BLaER1 treated with 17β-estradiol and CSF1 and Interleukin-3, amounts not matched to agents 10 nM and 100 nM (cell line): ENCODE measurements around the gene RALGAPA2.
A peak's percentile ranks its signal among the peaks of the same experiment; 100 is the strongest.

ENCODE experiments used
- H3K27ac ChIP-seq, 11 experiments: shearing (Covaris generic); formaldehyde crosslinking; 2 replicates each; pipeline ENCODE4 v1.8.1; 2022
- H3K27me3 ChIP-seq, 11 experiments: shearing (Covaris generic); formaldehyde crosslinking; 2 replicates each; pipeline ENCODE4 v1.8.1; 2022
- H3K36me3 ChIP-seq, 11 experiments: shearing (Covaris generic); formaldehyde crosslinking; 2 replicates each; pipeline ENCODE4 v1.8.1; 2022
- H3K4me1 ChIP-seq, 10 experiments: shearing (Covaris generic); formaldehyde crosslinking; 2 replicates each; pipeline ENCODE4 v1.8.1; 2022
- H3K4me2 ChIP-seq, 11 experiments: shearing (Covaris generic); formaldehyde crosslinking; 2 replicates each; pipeline ENCODE4 v1.8.1; 2022
- H3K4me3 ChIP-seq, 10 experiments: shearing (Covaris generic); formaldehyde crosslinking; 2 replicates each; pipeline ENCODE4 v1.8.1; 2022
- H3K9ac ChIP-seq, 11 experiments: shearing (Covaris generic); formaldehyde crosslinking; 2 replicates each; pipeline ENCODE4 v1.8.1; 2022
- H3K9me3 ChIP-seq, 11 experiments: shearing (Covaris generic); formaldehyde crosslinking; replicated peaks in 1 of 11; 2 replicates each; pipeline ENCODE4 v1.8.1; 2022
- H4K20me1 ChIP-seq, 11 experiments: shearing (Covaris generic); formaldehyde crosslinking; 2 replicates each; pipeline ENCODE4 v1.8.1; 2022
- Cebpa-rat ChIP-seq, 11 experiments: shearing (Covaris generic); IDR thresholded peaks; 2 replicates each; pipeline ENCODE4 v1.8.1; 2022

RALGAPA2 gene

DNA sequence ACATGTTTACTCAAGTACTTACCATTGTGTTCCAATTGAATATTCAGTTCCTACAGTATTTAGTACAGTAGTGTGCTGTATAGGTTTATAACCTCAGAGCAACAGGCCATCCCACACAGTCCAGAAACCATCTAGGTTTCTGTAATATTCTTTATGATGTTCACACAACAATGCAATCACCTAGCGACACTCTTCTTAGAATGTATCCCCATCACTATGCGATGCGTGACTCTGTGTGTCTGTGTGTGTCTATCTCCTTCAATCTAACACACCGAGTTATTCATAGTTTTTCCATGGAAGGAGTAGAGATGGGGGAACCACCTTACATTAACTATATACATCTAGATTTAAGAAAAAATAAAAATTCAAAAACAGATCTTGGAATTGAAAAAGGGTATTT is 182.8 kb downstream of the RALGAPA2 start:
- no peak overlapping the region for H3K9ac ChIP-seq
- no peaks in the 10 kb centered on the region for H3K9me3 ChIP-seq
- H3K27ac ChIP-seq, result no peak overlapping the region
- H4K20me1 ChIP-seq, result no peaks in the 10 kb centered on the region
- peaks cover 0 to 5% (median 0%) of the 10 kb centered on the region in 10 experiments; a peak in 3 of 20 replicates for H3K4me1 ChIP-seq
- H3K4me2 ChIP-seq, result no peak overlapping the region
- H3K36me3 ChIP-seq, result peaks cover 14 to 49% (median 35%) of the 10 kb centered on the region in 11 experiments; a peak in 20 of 22 replicates
- H3K4me3 ChIP-seq, result no peak overlapping the region
- no peak for TF ChIP-seq Cebpa-rat (IDR thresholded peaks at IDR 0.05)
- no peaks in the 10 kb centered on the region for H3K27me3 ChIP-seq

DNA sequence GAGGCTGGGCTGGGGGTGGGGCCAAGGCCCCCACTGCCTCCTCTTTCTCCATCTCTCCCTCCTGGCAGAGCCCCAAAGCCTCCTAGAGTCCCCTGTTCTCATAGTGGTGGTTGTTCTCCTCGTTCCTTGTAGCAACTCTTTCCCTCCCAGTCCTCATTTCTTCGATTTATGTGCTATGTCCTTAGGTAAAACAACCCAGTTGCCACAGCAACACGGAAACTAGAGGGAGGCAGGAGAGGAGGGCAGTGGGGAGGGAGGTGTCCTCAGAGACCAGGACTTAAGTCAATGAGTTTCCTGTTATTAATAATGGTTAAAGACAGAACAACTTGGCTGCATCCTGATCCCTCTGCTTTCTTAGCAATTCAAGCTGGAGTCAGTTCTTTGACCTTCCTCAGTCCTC is 183.6 kb downstream of the RALGAPA2 start:
- H3K27me3 ChIP-seq, result no peaks in the 10 kb centered on the region
- H3K4me1 ChIP-seq, result peaks cover 0 to 5% (median 0%) of the 10 kb centered on the region in 10 experiments; a peak in 3 of 20 replicates
- H3K4me2 ChIP-seq, result 0 out of 22 replicates have a peak overlapping the region, but pooled peaks of 1 of the 11 experiments have one; percentile 7
- H3K9ac ChIP-seq, result no peak overlapping the region
- no peaks in the 10 kb centered on the region for H3K9me3 ChIP-seq
- no peak overlapping the region for H3K27ac ChIP-seq
- no peaks in the 10 kb centered on the region for H4K20me1 ChIP-seq
- peaks cover 14 to 51% (median 35%) of the 10 kb centered on the region in 11 experiments; a peak in 20 of 22 replicates for H3K36me3 ChIP-seq
- TF ChIP-seq Cebpa-rat (IDR thresholded peaks at IDR 0.05), result no peak
- H3K4me3 ChIP-seq, result no peak overlapping the region

DNA sequence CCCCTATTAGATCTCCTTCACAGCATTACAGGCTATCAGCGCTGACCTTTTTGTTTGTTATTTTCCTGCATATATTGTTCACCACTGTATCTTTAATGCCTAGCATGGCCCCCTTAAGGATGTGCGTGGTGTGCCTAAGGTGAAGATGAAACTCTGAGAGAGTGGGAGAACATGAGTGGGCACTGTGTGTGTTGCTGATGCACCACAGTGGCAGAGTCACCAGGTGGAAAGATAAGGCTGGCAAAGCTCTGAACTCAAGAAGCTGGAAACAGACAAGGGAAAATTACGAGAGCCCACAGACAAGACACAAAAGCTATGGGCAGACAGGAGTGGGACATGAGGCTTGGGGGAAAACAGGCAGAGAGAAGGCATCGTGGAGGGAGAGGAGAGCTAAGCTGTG is 184.8 kb downstream of the RALGAPA2 start:
- Histone ChIP-seq H3K4me3 (no peak overlapping the region), H3K27me3 (no peaks in the 10 kb centered on the region), H3K4me2 (no peak overlapping the region), H3K9me3 (no peaks in the 10 kb centered on the region), H4K20me1 (no peaks in the 10 kb centered on the region), H3K4me1 (peaks cover 0 to 5% (median 0%) of the 10 kb centered on the region in 10 experiments; a peak in 3 of 20 replicates), H3K27ac (no peak overlapping the region), H3K36me3 (peaks cover 14 to 52% (median 35%) of the 10 kb centered on the region in 11 experiments; a peak in 20 of 22 replicates), H3K9ac (no peak overlapping the region)
- no peak for TF ChIP-seq Cebpa-rat (IDR thresholded peaks at IDR 0.05)

DNA sequence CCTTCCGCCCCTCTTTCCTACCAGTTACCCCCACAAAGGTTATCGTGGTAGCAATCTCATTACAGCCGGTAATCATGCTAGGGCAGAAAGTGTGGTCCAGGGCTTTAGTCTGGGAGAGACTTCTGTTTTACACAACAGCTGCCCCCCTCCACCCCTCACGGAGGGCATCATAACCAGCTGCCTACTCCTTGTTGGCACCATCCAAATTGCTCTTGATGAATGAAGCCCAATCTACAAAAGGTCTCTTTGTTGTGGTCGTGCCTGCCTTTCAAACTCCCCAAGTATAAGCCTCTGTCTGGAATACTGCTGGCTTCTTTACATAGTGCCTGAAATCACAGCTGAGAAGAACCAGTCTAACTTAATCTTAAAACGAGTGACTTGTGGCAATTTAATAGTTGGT is 186.7 kb downstream of the RALGAPA2 start:
- peaks cover 5 to 48% (median 31%) of the 10 kb centered on the region in 11 experiments; a peak in 20 of 22 replicates for H3K36me3 ChIP-seq
- H3K9ac ChIP-seq, result no peak overlapping the region
- TF ChIP-seq Cebpa-rat (IDR thresholded peaks at IDR 0.05), result no peak
- no peak overlapping the region for H3K4me2 ChIP-seq
- H3K27me3 ChIP-seq, result no peaks in the 10 kb centered on the region
- no peak overlapping the region for H3K4me3 ChIP-seq
- H3K27ac ChIP-seq, result no peak overlapping the region
- H3K4me1 ChIP-seq, result peaks cover 0 to 5% (median 0%) of the 10 kb centered on the region in 10 experiments; a peak in 3 of 20 replicates
- no peaks in the 10 kb centered on the region for H4K20me1 ChIP-seq
- no peaks in the 10 kb centered on the region for H3K9me3 ChIP-seq

GRCh38 chr20:20525214-20525613 is 187.2 kb downstream of the RALGAPA2 start:
- Histone ChIP-seq H3K9ac (no peak overlapping the region), H4K20me1 (no peaks in the 10 kb centered on the region), H3K27ac (no peak overlapping the region), H3K9me3 (no peaks in the 10 kb centered on the region), H3K4me2 (no peak overlapping the region), H3K27me3 (no peaks in the 10 kb centered on the region), H3K4me1 (peaks cover 0 to 5% (median 0%) of the 10 kb centered on the region in 10 experiments; a peak in 3 of 20 replicates), H3K36me3 (peaks cover 4 to 48% (median 31%) of the 10 kb centered on the region in 11 experiments; a peak in 20 of 22 replicates), H3K4me3 (no peak overlapping the region)
- no peak for TF ChIP-seq Cebpa-rat (IDR thresholded peaks at IDR 0.05)

- H3K4me3 ChIP-seq, result no peak overlapping the region
- no peak overlapping the region for H3K4me2 ChIP-seq
- no peak overlapping the region for H3K9ac ChIP-seq
- H4K20me1 ChIP-seq, result no peaks in the 10 kb centered on the region
- TF ChIP-seq Cebpa-rat (IDR thresholded peaks at IDR 0.05), result no peak
- peaks cover 0 to 5% (median 0%) of the 10 kb centered on the region in 10 experiments; a peak in 3 of 20 replicates for H3K4me1 ChIP-seq
- no peaks in the 10 kb centered on the region for H3K9me3 ChIP-seq
- no peaks in the 10 kb centered on the region for H3K27me3 ChIP-seq
- H3K36me3 ChIP-seq, result peaks cover 8 to 48% (median 31%) of the 10 kb centered on the region in 11 experiments
- H3K27ac ChIP-seq, result no peak overlapping the region
Measured at GRCh38 chr20:20524756-20525155, 187.7 kb downstream of the RALGAPA2 start.

GRCh38 chr20:20521736-20522135 is 190.7 kb downstream of the RALGAPA2 start:
- H3K4me3 ChIP-seq, result no peak overlapping the region
- peaks cover 16 to 46% (median 29%) of the 10 kb centered on the region in 11 experiments; a peak in 21 of 22 replicates for H3K36me3 ChIP-seq
- H3K9me3 ChIP-seq, result peaks cover 0 to 2% (median 0%) of the 10 kb centered on the region in 11 experiments; a peak in 4 of 22 replicates
- no peaks in the 10 kb centered on the region for H4K20me1 ChIP-seq
- H3K27ac ChIP-seq, result no peak overlapping the region
- H3K4me1 ChIP-seq, result no peaks in the 10 kb centered on the region
- no peak overlapping the region for H3K4me2 ChIP-seq
- no peak for TF ChIP-seq Cebpa-rat (IDR thresholded peaks at IDR 0.05)
- no peak overlapping the region for H3K9ac ChIP-seq
- H3K27me3 ChIP-seq, result no peaks in the 10 kb centered on the region

DNA sequence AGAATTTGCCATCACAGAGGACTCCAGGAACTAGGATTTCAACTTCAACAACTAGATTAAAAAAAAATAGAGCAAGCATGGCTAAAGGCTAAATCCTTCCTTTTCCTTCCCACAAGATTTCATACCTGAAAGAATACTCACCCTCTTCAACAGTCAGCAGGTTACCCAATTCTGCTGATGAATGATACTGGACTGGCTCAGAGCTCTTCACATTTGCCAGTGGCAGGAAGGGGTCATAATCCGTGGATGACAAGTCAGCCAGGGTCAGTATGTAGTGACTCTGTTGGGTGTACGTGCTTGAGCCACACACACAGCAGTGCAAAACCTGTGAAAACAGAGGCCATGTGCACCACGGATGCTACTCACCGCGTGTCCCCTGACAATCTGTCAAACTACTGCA is 191.7 kb downstream of the RALGAPA2 start:
- no peak for TF ChIP-seq Cebpa-rat (IDR thresholded peaks at IDR 0.05)
- Histone ChIP-seq H3K9me3 (peaks cover 3 to 11% (median 6%) of the 10 kb centered on the region in 11 experiments; a peak in 18 of 22 replicates), H3K9ac (no peak overlapping the region), H3K36me3 (peaks cover 18 to 56% (median 35%) of the 10 kb centered on the region in 11 experiments), H3K27ac (no peak overlapping the region), H3K4me3 (no peak overlapping the region), H4K20me1 (no peaks in the 10 kb centered on the region), H3K4me2 (no peak overlapping the region), H3K27me3 (no peaks in the 10 kb centered on the region), H3K4me1 (no peaks in the 10 kb centered on the region)

DNA sequence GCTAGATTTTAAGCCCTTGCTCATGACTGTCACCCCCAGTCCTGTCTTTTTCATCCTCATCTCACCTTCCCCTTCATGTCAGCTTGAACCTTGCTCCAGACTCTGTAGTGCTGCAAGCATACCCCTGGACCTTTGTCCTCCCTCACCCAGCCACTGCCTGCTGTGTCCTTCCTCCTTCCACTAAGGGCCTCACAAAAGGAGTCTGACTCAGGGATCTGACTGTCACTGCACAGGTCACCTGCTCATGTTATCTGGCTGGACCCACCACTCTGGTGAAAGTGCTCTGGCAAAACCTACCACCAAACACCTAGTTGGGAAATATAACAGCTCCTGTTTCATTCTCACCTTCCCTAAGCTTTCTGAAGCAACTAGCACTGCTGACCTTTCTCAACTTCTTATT is 193.2 kb downstream of the RALGAPA2 start:
- Histone ChIP-seq H3K9me3 (peaks cover 16 to 26% (median 21%) of the 10 kb centered on the region in 11 experiments), H4K20me1 (no peaks in the 10 kb centered on the region), H3K4me1 (no peaks in the 10 kb centered on the region), H3K36me3 (peaks cover 32 to 67% (median 48%) of the 10 kb centered on the region in 11 experiments), H3K27ac (no peak overlapping the region), H3K27me3 (no peaks in the 10 kb centered on the region), H3K9ac (no peak overlapping the region), H3K4me3 (no peak overlapping the region), H3K4me2 (no peak overlapping the region)
- TF ChIP-seq Cebpa-rat (IDR thresholded peaks at IDR 0.05), result no peak

- no peak overlapping the region for H3K4me2 ChIP-seq
- no peaks in the 10 kb centered on the region for H4K20me1 ChIP-seq
- H3K27me3 ChIP-seq, result no peaks in the 10 kb centered on the region
- H3K36me3 ChIP-seq, result peaks cover 42 to 77% (median 58%) of the 10 kb centered on the region in 11 experiments
- no peak overlapping the region for H3K9ac ChIP-seq
- no peak overlapping the region for H3K4me3 ChIP-seq
- peaks cover 26 to 36% (median 31%) of the 10 kb centered on the region in 11 experiments for H3K9me3 ChIP-seq
- no peak for TF ChIP-seq Cebpa-rat (IDR thresholded peaks at IDR 0.05)
- H3K27ac ChIP-seq, result no peak overlapping the region
- no peaks in the 10 kb centered on the region for H3K4me1 ChIP-seq
Measured at GRCh38 chr20:20518263-20518662, 194.2 kb downstream of the RALGAPA2 start.
